HEK293 (cell line): ENCODE measurements around the gene FSTL5.

Experiments used
- CTCF ChIA-PET: fragments of 350-600 bp; formaldehyde crosslinking; extraction: SDS; loops from one replicate; lab custom pipeline; 2021; ENCODE audit warnings: antibody characterized with exemption; lab: Yijun Ruan, JAX
- POLR2A ChIA-PET: fragments of 300-600 bp; formaldehyde crosslinking; extraction: SDS; loops from one replicate; lab custom pipeline; 2020; ENCODE audit warnings: antibody characterized with exemption, inconsistent platforms; lab: Yijun Ruan, JAX
- H3K27ac ChIP-seq: fragments of 200-500 bp; sonication (Bioruptor generic); 2 replicates; pipeline ENCODE4 v1.5.1; 2014; ENCODE audit warnings: low read depth, low read length, control low read depth, inconsistent platforms; ENCODE audit errors: extremely low read depth
- H3K36me3 ChIP-seq, 2 experiments: fragments of 200-500 bp in 1 of 2; sonication (Bioruptor generic) in 1 of 2; 1 replicate in 1 of 2; 2 replicates in 1 of 2; pipeline ENCODE4 v1.5.1; 2014 to 2017; ENCODE audit warnings: inconsistent platforms in 2 of 2, low read length in 2 of 2; ENCODE audit not compliant: control insufficient read depth in 2 of 2, insufficient read depth in 1 of 2
- H3K4me1 ChIP-seq: fragments of 200-500 bp; sonication (Bioruptor generic); 2 replicates; pipeline ENCODE4 v1.5.1; 2014; ENCODE audit warnings: mild to moderate bottlenecking, low read length, inconsistent platforms; ENCODE audit not compliant: control insufficient read depth, insufficient read depth
- H3K4me3 ChIP-seq: 2 replicates; pipeline ENCODE4 v1.5.1; 2011; ENCODE audit warnings: low read depth, mild to moderate bottlenecking, control low read depth, low read length, moderate library complexity
- H3K9me3 ChIP-seq: fragments of 200-500 bp; sonication (Bioruptor generic); 2 replicates; pipeline ENCODE4 v1.5.1; 2014; ENCODE audit warnings: low read depth, low read length, inconsistent platforms; ENCODE audit not compliant: control insufficient read depth, insufficient read depth
- HOXA7 ChIP-seq: sonication (generic); formaldehyde crosslinking; IDR thresholded peaks from 2 replicates; pipeline ENCODE4 v1.8.1; 2022; ENCODE audit warnings: missing genetic modification reagents, borderline replicate concordance
- SCRT2 ChIP-seq: fragments of 450-650 bp; formaldehyde crosslinking; IDR thresholded peaks from 2 replicates; pipeline ENCODE4 v1.5.1; 2016; ENCODE audit warnings: missing biosample characterization, missing genetic modification characterization
- TRIM28 ChIP-seq: IDR thresholded peaks from 2 replicates; pipeline ENCODE4 v1.6.1; 2011; ENCODE audit warnings: low read length, control low read depth, borderline replicate concordance
- YY2 ChIP-seq: fragments of 450-650 bp; formaldehyde crosslinking; IDR thresholded peaks from 2 replicates; pipeline ENCODE4 v1.5.1; 2016; ENCODE audit warnings: missing biosample characterization, missing genetic modification characterization
- ZNF169 ChIP-seq: fragments of 450-650 bp; formaldehyde crosslinking; IDR thresholded peaks from 2 replicates; pipeline ENCODE4 v1.5.1; 2016; ENCODE audit warnings: missing biosample characterization, missing genetic modification characterization
- ZNF398 ChIP-seq: fragments of 450-650 bp; formaldehyde crosslinking; IDR thresholded peaks from 2 replicates; pipeline ENCODE4 v1.5.1; 2017; ENCODE audit warnings: missing biosample characterization, missing genetic modification characterization
- ZNF513 ChIP-seq: fragments of 450-650 bp; IDR thresholded peaks from 2 replicates; pipeline ENCODE4 v1.5.1; 2018; ENCODE audit warnings: missing biosample characterization, missing genetic modification characterization
- ZNF530 ChIP-seq: fragments of 450-650 bp; formaldehyde crosslinking; IDR thresholded peaks from 2 replicates; pipeline ENCODE4 v1.5.1; 2016; ENCODE audit warnings: low read depth, missing biosample characterization, missing genetic modification characterization
- ZNF585B ChIP-seq: fragments of 450-650 bp; formaldehyde crosslinking; IDR thresholded peaks from 2 replicates; pipeline ENCODE4 v1.5.1; 2016; ENCODE audit warnings: missing biosample characterization, missing genetic modification characterization
- ZNF777 ChIP-seq: fragments of 450-650 bp; formaldehyde crosslinking; IDR thresholded peaks from 2 replicates; pipeline ENCODE4 v1.5.1; 2017; ENCODE audit warnings: missing biosample characterization, missing genetic modification characterization, borderline replicate concordance
- TF ChIP-seq, protein P1 (sequence below): fragments of 450-650 bp; formaldehyde crosslinking; IDR thresholded peaks from 2 replicates; pipeline ENCODE4 v1.5.1; 2016; ENCODE audit warnings: missing biosample characterization, missing genetic modification characterization
- TF ChIP-seq, protein P2 (sequence below): fragments of 450-650 bp; formaldehyde crosslinking; IDR thresholded peaks from 2 replicates; pipeline ENCODE4 v1.5.1; 2016; ENCODE audit warnings: missing biosample characterization, missing genetic modification characterization
- TF ChIP-seq, protein P3 (sequence below): fragments of 450-650 bp; formaldehyde crosslinking; IDR thresholded peaks from 2 replicates; pipeline ENCODE4 v1.5.1; 2016; ENCODE audit warnings: missing biosample characterization, missing genetic modification characterization
- TF ChIP-seq, protein P4 (sequence below): fragments of 450-650 bp; formaldehyde crosslinking; conservative IDR thresholded peaks from 2 replicates; pipeline ENCODE4 v1.5.1; 2016; ENCODE audit warnings: low read depth, missing biosample characterization, missing genetic modification characterization

FSTL5 gene

DNA sequence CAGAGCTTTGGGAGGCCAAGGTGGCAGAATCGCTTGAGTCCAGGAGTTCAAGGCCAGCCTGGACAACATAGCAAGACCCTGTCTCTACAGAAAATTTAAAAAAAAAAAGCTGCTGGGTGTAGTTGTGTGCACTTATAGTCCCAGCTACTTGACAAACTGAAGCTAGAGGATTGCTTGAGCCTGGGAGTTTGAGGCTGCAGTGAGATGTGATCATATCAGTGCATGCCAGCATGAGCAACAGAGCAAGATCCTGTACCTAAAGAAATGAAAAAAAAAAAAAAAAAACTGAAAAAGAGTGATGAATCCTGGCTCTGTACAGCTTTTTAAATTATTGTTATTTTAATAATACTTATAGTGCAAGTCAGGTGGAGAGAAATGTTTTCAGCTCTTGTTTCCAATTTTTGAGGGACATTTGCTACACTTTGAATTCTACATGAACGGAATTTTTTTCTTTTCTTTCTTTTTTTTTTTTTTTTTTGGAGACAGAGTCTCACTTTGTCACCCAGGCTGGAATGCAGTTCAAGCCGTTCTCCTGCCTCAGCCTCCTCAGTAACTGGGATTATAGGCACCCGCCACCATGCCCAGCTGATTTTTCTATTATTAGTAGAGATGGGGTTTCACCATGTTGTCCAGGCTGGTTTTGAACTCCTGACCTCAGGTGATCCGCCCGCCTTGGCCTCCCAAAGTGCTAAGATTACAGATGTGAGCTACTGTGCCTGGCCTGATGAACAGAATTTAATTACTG is 215.6 kb downstream of the FSTL5 start (continued):
- TF ChIP-seq, protein P1, sequence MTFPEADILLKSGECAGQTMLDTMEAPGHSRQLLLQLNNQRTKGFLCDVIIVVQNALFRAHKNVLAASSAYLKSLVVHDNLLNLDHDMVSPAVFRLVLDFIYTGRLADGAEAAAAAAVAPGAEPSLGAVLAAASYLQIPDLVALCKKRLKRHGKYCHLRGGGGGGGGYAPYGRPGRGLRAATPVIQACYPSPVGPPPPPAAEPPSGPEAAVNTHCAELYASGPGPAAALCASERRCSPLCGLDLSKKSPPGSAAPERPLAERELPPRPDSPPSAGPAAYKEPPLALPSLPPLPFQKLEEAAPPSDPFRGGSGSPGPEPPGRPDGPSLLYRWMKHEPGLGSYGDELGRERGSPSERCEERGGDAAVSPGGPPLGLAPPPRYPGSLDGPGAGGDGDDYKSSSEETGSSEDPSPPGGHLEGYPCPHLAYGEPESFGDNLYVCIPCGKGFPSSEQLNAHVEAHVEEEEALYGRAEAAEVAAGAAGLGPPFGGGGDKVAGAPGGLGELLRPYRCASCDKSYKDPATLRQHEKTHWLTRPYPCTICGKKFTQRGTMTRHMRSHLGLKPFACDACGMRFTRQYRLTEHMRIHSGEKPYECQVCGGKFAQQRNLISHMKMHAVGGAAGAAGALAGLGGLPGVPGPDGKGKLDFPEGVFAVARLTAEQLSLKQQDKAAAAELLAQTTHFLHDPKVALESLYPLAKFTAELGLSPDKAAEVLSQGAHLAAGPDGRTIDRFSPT (tag by site-specific recombination) = no peak
- TF ChIP-seq ZNF585B (tag by site-specific recombination) = no peak
- TF ChIP-seq ZNF777 = no peak
- TF ChIP-seq HOXA7 = no peak
- TF ChIP-seq ZNF169 = no peak
- TF ChIP-seq, protein P2, sequence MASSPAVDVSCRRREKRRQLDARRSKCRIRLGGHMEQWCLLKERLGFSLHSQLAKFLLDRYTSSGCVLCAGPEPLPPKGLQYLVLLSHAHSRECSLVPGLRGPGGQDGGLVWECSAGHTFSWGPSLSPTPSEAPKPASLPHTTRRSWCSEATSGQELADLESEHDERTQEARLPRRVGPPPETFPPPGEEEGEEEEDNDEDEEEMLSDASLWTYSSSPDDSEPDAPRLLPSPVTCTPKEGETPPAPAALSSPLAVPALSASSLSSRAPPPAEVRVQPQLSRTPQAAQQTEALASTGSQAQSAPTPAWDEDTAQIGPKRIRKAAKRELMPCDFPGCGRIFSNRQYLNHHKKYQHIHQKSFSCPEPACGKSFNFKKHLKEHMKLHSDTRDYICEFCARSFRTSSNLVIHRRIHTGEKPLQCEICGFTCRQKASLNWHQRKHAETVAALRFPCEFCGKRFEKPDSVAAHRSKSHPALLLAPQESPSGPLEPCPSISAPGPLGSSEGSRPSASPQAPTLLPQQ = no peak

- H3K27ac ChIP-seq = no peak overlapping the region
- H3K4me1 ChIP-seq = no peaks in the 10 kb centered on the region
- POLR2A ChIA-PET = no interaction called here
- no peak overlapping the region for H3K4me3 ChIP-seq
- CTCF ChIA-PET = no interaction called here
- TF ChIP-seq, protein P3, sequence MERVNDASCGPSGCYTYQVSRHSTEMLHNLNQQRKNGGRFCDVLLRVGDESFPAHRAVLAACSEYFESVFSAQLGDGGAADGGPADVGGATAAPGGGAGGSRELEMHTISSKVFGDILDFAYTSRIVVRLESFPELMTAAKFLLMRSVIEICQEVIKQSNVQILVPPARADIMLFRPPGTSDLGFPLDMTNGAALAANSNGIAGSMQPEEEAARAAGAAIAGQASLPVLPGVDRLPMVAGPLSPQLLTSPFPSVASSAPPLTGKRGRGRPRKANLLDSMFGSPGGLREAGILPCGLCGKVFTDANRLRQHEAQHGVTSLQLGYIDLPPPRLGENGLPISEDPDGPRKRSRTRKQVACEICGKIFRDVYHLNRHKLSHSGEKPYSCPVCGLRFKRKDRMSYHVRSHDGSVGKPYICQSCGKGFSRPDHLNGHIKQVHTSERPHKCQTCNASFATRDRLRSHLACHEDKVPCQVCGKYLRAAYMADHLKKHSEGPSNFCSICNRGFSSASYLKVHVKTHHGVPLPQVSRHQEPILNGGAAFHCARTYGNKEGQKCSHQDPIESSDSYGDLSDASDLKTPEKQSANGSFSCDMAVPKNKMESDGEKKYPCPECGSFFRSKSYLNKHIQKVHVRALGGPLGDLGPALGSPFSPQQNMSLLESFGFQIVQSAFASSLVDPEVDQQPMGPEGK (tag by site-specific recombination) = no peak
- TF ChIP-seq ZNF398 = no peak
- H3K36me3 ChIP-seq = no peaks in the 10 kb centered on the region
- H3K9me3 ChIP-seq = no peaks in the 10 kb centered on the region
These were observed 226.2 kb downstream of the FSTL5 start for GRCh38 chr4:161937596-161937995.

DNA sequence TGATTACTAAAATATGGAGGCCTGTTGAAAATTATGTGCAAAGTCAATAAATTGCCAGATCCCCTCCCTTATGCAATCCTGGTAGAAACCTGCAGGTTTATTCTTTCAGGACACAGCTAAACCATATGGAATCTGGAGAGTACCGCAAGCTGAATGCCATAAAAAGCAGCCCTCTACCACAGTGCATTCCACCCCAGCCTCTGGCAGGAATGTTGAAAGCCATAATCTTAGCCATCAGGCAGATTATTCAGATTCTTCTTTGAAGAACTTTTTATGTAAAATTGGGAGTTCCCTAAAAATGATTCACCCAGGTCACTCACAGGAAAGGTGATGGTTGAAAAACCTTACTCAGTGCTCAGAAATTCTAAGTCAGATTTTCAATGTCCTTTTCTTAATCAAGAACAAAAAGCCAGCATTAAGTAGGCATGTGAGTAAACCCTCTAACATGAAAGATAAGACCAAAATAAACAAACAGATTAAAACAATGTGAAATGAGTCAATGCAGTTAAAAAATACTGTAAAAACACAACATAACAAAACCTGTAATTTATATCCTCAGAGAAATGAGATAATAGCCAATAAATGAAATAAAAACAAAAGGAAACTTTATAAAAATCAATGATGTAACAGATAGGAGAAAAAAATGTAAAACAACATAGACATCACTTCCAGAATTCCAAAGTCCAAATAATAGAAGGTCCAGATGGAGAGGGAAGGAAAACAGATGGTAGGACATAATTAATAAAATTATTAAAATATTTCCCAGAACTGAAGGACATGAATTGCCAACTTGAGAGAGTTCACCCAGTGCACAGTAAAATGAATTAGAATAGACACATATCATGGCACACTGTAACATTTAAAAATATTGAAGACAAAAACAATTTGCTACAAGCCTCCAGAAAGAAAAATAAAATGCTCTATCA is 226.9 kb downstream of the FSTL5 start:
- H3K36me3 ChIP-seq = no peaks in the 10 kb centered on the region
- H3K9me3 ChIP-seq = no peaks in the 10 kb centered on the region
- H3K4me3 ChIP-seq = no peak overlapping the region
- H3K4me1 ChIP-seq = no peaks in the 10 kb centered on the region
- ChIA-PET POLR2A (no interaction called here), CTCF (no interaction called here)
- no peak overlapping the region for H3K27ac ChIP-seq
- TF ChIP-seq, protein P4, sequence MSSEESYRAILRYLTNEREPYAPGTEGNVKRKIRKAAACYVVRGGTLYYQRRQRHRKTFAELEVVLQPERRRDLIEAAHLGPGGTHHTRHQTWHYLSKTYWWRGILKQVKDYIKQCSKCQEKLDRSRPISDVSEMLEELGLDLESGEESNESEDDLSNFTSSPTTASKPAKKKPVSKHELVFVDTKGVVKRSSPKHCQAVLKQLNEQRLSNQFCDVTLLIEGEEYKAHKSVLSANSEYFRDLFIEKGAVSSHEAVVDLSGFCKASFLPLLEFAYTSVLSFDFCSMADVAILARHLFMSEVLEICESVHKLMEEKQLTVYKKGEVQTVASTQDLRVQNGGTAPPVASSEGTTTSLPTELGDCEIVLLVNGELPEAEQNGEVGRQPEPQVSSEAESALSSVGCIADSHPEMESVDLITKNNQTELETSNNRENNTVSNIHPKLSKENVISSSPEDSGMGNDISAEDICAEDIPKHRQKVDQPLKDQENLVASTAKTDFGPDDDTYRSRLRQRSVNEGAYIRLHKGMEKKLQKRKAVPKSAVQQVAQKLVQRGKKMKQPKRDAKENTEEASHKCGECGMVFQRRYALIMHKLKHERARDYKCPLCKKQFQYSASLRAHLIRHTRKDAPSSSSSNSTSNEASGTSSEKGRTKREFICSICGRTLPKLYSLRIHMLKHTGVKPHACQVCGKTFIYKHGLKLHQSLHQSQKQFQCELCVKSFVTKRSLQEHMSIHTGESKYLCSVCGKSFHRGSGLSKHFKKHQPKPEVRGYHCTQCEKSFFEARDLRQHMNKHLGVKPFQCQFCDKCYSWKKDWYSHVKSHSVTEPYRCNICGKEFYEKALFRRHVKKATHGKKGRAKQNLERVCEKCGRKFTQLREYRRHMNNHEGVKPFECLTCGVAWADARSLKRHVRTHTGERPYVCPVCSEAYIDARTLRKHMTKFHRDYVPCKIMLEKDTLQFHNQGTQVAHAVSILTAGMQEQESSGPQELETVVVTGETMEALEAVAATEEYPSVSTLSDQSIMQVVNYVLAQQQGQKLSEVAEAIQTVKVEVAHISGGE (tag by site-specific recombination) = no peak
- TF ChIP-seq SCRT2 (tag by site-specific recombination) = no peak
- no peak for TF ChIP-seq ZNF513 (tag by site-specific recombination)
- TF ChIP-seq YY2 = no peak
- TF ChIP-seq ZNF530 = no peak
- TF ChIP-seq TRIM28 = no peak
- no peak for TF ChIP-seq ZNF398
